Spleen (tissue), 11 donors: ENCODE data around the gene PEDS1. TPM values are rescaled to one million over a fixed set of nuclear protein-coding genes. Genes with fewer than 3 reads are reported as not detected.

Source experiments
- DNase-seq: peaks from one replicate; pipeline ENCODE4 v3.0.0-alpha.2; 2020
- H3K27ac ChIP-seq, 8 donors: fragments of 200-600 bp; sonication (generic) in 7 of 8; 1 replicate in 4 of 8; 2 replicates in 4 of 8; pipeline versions ENCODE4 v1.5.0 to v1.8.0; 2016 to 2021; ENCODE audit warnings: inconsistent platforms in 4 of 8, mild to moderate bottlenecking in 4 of 8, moderate library complexity in 1 of 8
- H3K27me3 ChIP-seq, 7 donors: fragments of 200-600 bp; sonication (generic) in 6 of 7; replicated peaks in 1 of 7; 1 replicate in 4 of 7; 2 replicates in 3 of 7; pipeline versions ENCODE4 v1.5.0 to v1.8.0; 2016 to 2021; ENCODE audit warnings: inconsistent platforms in 3 of 7, mild to moderate bottlenecking in 1 of 7
- H3K36me3 ChIP-seq, 6 donors: fragments of 200-600 bp; sonication (generic) in 5 of 6; 1 replicate in 4 of 6; 2 replicates in 2 of 6; pipeline versions ENCODE4 v1.5.0 to v1.8.0; 2016 to 2021; ENCODE audit warnings: inconsistent platforms in 2 of 6
- H3K4me1 ChIP-seq, 6 donors: fragments of 200-600 bp; sonication (generic) in 5 of 6; 1 replicate in 3 of 6; 2 replicates in 3 of 6; pipeline versions ENCODE4 v1.5.0 to v1.8.0; 2016 to 2021; ENCODE audit warnings: inconsistent platforms in 3 of 6
- H3K4me3 ChIP-seq, 8 donors: fragments of 200-600 bp; sonication (generic) in 7 of 8; 1 replicate in 4 of 8; 2 replicates in 4 of 8; pipeline versions ENCODE4 v1.5.0 to v1.8.0; 2016 to 2021; ENCODE audit warnings: inconsistent platforms in 4 of 8, mild to moderate bottlenecking in 4 of 8, moderate library complexity in 2 of 8
- H3K9me3 ChIP-seq, 8 donors: fragments of 200-600 bp; sonication (generic) in 7 of 8; 1 replicate in 4 of 8; 2 replicates in 4 of 8; pipeline versions ENCODE4 v1.5.0 to v1.8.0; 2016 to 2021; ENCODE audit warnings: inconsistent platforms in 4 of 8
- CTCF ChIP-seq, 11 experiments: fragments of 200-600 bp in 7 of 11; fragments of 450-650 bp in 4 of 11; sonication (generic) in 4 of 11; IDR thresholded peaks in 8 of 11; conservative IDR thresholded peaks in 3 of 11; 1 replicate in 7 of 11; 2 replicates in 4 of 11; pipeline versions ENCODE4 v1.4.0 to v1.8.0; 2016 to 2021; ENCODE audit warnings: antibody characterized with exemption in 11 of 11, inconsistent platforms in 4 of 11, mild to moderate bottlenecking in 1 of 11
- POLR2A ChIP-seq, 3 donors: fragments of 450-650 bp; IDR thresholded peaks; one replicate each; pipeline ENCODE4 v1.5.1; 2017; ENCODE audit warnings: antibody characterized with exemption in 3 of 3, mild to moderate bottlenecking in 1 of 3
- POLR2AphosphoS5 ChIP-seq, 3 donors: sonication (generic); formaldehyde crosslinking; IDR thresholded peaks; one replicate each; pipeline ENCODE4 v1.5.1; 2017; ENCODE audit warnings: antibody characterized with exemption in 3 of 3
- WGBS, 5 donors: extraction: QIAGEN DNeasy Blood & Tissue Kit in 3 of 5; methylation state at CpG; one replicate each; pipeline versions ENCODE4 v1.1.5 to v1.1.7; 2013 to 2018; 5-methylcytosine and 5-hydroxymethylcytosine counted together
- intact Hi-C: fragments of 100-400 bp; cut with DNase I; formaldehyde crosslinking; loops from one replicate; pipeline ENCODE4 v1.15.0; 2023; ENCODE audit warnings: low total_unique reads
- polyA plus RNA-seq, 3 donors: library from polyadenylated mRNA; stranded (reverse); fragments of 200-250 nt; gene quantifications; one replicate each; pipeline ENCODE4 v1.2.1, GENCODE V29; 2013
- total RNA-seq, 7 donors: library from RNA; depleted of rRNA in 3 of 7; stranded (reverse); fragments of >200 nt in 3 of 7; fragmentation: NEBNext Ultra II Directional in 4 of 7; extraction: Animal tissue kit (Norgen Biotek cat#: 25700) in 4 of 7; gene quantifications; one replicate each; pipeline versions ENCODE4 v1.1.0 to v1.2.1, GENCODE V29; 2016 to 2021
- donor health status: healthy with polysubstance abuse.
- donor health status: DM: no; HTN: no; CAD: no; lungs with moderate emphysema.
- donor health status: DM: no; HTN: no; CAD: no.
- donor health status: Bipolar disorder and iron deficiency.
- donor health status: healthy.
- donor health status: DM: no; HTN: no; CAD: no.
- donor health status: DM: yes; HTN: yes; CAD: no.

PEDS1 gene
- total and polyA plus RNA-seq, 10 donors = 9.6 to 24.8 (median 15.7) TPM

DNA sequence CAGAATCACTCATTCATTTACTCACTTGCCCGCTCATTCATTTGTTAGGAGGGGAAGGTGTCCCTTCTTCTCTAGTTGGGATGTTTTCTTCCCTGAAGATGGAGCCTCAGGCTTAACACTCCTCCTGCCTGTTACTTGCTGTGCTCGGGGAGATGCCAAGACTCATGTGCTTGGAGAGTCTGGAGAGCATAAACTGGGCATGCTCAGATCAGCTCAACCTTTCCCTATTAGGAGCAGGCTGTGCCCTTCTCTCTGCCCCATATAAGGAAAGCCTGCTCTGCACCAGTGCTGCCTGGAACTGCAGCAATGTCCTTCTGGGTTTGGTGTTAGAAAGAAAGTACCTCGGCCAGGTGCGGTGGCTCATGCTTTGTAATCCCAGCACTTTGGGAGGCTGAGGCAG is 22.5 kb downstream of the PEDS1 start:
- no peak overlapping the region for H3K4me3 ChIP-seq

DNA sequence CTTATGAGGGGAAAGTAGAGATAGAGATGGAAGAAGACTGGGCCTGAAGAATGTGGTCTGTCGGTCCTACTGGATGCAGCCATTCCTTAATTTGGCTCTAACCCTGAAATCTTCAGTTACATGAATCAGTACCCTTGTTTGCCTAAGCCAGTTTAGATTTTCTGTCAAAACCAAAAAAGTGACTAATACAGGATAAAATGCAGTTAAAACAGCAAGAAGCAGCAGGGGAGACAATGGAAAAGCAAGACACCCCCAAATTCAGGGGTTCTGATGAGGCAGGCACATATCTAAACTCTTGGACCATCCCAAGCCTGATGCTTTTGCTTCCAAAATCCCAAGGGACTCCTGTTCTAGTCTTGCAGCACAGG is 23.2 kb downstream of the PEDS1 start:
- H3K9me3 ChIP-seq = no peaks in the 10 kb centered on the region
- H3K36me3 ChIP-seq = peaks cover 3 to 100% (median 63%) of the 10 kb centered on the region in 6 donors
- 52 to 100% (median 91%) methylated on average over 1 of the region's 1 CpG for WGBS, 5 donors
- no peak overlapping the region for H3K4me3 ChIP-seq
- H3K27me3 ChIP-seq = no peaks in the 10 kb centered on the region
- no peak for DNase-seq
- TF ChIP-seq POLR2A (IDR thresholded peaks at IDR 0.05) (no peak), POLR2AphosphoS5 (IDR thresholded peaks at IDR 0.05) (no peak), CTCF (IDR thresholded peaks at IDR 0.05 in 8 of 11, conservative IDR thresholded peaks at IDR 0.05 in 3 of 11) (no peak)
- H3K4me1 ChIP-seq = peaks cover 0 to 20% (median 4%) of the 10 kb centered on the region in 6 donors
- H3K27ac ChIP-seq = no peak overlapping the region
- intact Hi-C loops = no loop called here

More for the DNA sequence above, 22.5 kb downstream of the PEDS1 start:
- TF ChIP-seq POLR2A (IDR thresholded peaks at IDR 0.05) (no peak), POLR2AphosphoS5 (IDR thresholded peaks at IDR 0.05) (no peak)
- H3K9me3 ChIP-seq = no peaks in the 10 kb centered on the region
- no peak overlapping the region for H3K27ac ChIP-seq
- H3K4me1 ChIP-seq = peaks cover 0 to 20% (median 4%) of the 10 kb centered on the region in 6 donors
- WGBS, 5 donors = 88 to 100% (median 94%) methylated on average over 4 of the region's 4 CpGs
- H3K27me3 ChIP-seq = no peaks in the 10 kb centered on the region
- no peak for DNase-seq
- intact Hi-C loops = no loop called here
- peaks cover 3 to 100% (median 57%) of the 10 kb centered on the region in 6 donors for H3K36me3 ChIP-seq

DNA sequence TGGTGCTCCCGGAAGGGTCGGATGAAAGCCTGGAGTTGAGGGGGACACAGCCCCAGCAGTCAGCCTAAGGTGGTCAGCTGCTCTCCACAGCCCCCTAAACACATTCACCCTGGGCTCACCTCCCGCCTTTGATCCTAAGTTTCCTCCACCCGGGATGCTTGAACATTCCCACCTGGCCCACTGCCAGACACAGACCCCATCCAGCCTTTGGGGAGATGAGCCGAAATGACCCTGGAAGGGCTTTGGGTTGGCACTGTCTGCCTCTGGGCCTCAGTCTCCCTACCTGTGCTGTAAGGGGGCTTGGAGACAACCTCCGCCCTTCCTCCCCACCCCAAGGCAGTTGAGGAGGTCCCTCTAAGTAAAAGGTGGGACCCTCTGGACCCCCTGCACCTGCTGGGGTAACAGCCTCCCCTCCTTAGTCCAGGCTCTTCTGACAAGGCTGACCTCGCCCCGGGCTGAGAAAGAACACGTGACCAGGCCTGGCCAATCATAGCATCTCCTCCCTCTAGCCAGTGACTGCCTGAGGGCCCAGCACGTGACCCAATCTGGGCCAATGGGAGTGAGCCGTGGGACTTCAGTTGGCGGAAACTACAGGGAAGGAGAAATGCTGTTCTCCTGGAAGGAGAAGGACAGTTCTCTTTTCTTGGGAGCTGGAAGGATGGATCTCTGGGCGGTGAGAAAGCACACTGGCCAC is 23.7 kb downstream of the PEDS1 start:
- Histone ChIP-seq H3K9me3 (no peaks in the 10 kb centered on the region), H3K27me3 (no peaks in the 10 kb centered on the region), H3K4me1 (peaks cover 0 to 19% (median 4%) of the 10 kb centered on the region in 6 donors), H3K27ac (no peak overlapping the region), H3K4me3 (no peak overlapping the region), H3K36me3 (peaks cover 3 to 100% (median 67%) of the 10 kb centered on the region in 6 donors)
- 92 to 97% (median 94%) methylated on average over 10 to 13 of the region's 13 CpGs for WGBS, 5 donors
- no peak for DNase-seq
- intact Hi-C loops = no loop called here
- TF ChIP-seq POLR2AphosphoS5 (IDR thresholded peaks at IDR 0.05) = no peak
- no peak for TF ChIP-seq POLR2A (IDR thresholded peaks at IDR 0.05)

GRCh38 chr20:50128520-50128905 is 25.0 kb downstream of the PEDS1 start:
- WGBS, 5 donors = 90 to 97% (median 94%) methylated on average over 8 of the region's 8 CpGs
- H3K9me3 ChIP-seq = no peaks in the 10 kb centered on the region

More at GRCh38 chr20:50128520-50128905, 25.0 kb downstream of the PEDS1 start:
- Histone ChIP-seq H3K27ac (no peak overlapping the region), H3K27me3 (no peaks in the 10 kb centered on the region), H3K4me1 (peaks cover 0 to 12% (median 2%) of the 10 kb centered on the region in 6 donors), H3K4me3 (no peak overlapping the region), H3K36me3 (peaks cover 3 to 100% (median 76%) of the 10 kb centered on the region in 6 donors)
- intact Hi-C loops = no loop called here
- TF ChIP-seq POLR2AphosphoS5 (IDR thresholded peaks at IDR 0.05) (no peak), POLR2A (IDR thresholded peaks at IDR 0.05) (no peak), CTCF (IDR thresholded peaks at IDR 0.05 in 8 of 11, conservative IDR thresholded peaks at IDR 0.05 in 3 of 11) (no peak)
- DNase-seq = no peak
